Spleen (tissue), 11 donors: ENCODE results near the gene TSPAN9. TPM values are rescaled to one million over a fixed set of nuclear protein-coding genes. Genes with fewer than 3 reads are reported as not detected.

ENCODE experiments used
- DNase-seq: peaks from one replicate; pipeline ENCODE4 v3.0.0-alpha.2; 2020
- H3K27ac ChIP-seq, 8 donors: fragments of 200-600 bp; sonication (generic) in 7 of 8; 1 replicate in 4 of 8; 2 replicates in 4 of 8; pipeline versions ENCODE4 v1.5.0 to v1.8.0; 2016 to 2021; ENCODE audit warnings: inconsistent platforms in 4 of 8, mild to moderate bottlenecking in 4 of 8, moderate library complexity in 1 of 8
- H3K27me3 ChIP-seq, 7 donors: fragments of 200-600 bp; sonication (generic) in 6 of 7; replicated peaks in 1 of 7; 1 replicate in 4 of 7; 2 replicates in 3 of 7; pipeline versions ENCODE4 v1.5.0 to v1.8.0; 2016 to 2021; ENCODE audit warnings: inconsistent platforms in 3 of 7, mild to moderate bottlenecking in 1 of 7
- H3K36me3 ChIP-seq, 6 donors: fragments of 200-600 bp; sonication (generic) in 5 of 6; 1 replicate in 4 of 6; 2 replicates in 2 of 6; pipeline versions ENCODE4 v1.5.0 to v1.8.0; 2016 to 2021; ENCODE audit warnings: inconsistent platforms in 2 of 6
- H3K4me1 ChIP-seq, 6 donors: fragments of 200-600 bp; sonication (generic) in 5 of 6; 1 replicate in 3 of 6; 2 replicates in 3 of 6; pipeline versions ENCODE4 v1.5.0 to v1.8.0; 2016 to 2021; ENCODE audit warnings: inconsistent platforms in 3 of 6
- H3K4me3 ChIP-seq, 8 donors: fragments of 200-600 bp; sonication (generic) in 7 of 8; 1 replicate in 4 of 8; 2 replicates in 4 of 8; pipeline versions ENCODE4 v1.5.0 to v1.8.0; 2016 to 2021; ENCODE audit warnings: inconsistent platforms in 4 of 8, mild to moderate bottlenecking in 4 of 8, moderate library complexity in 2 of 8
- H3K9me3 ChIP-seq, 8 donors: fragments of 200-600 bp; sonication (generic) in 7 of 8; 1 replicate in 4 of 8; 2 replicates in 4 of 8; pipeline versions ENCODE4 v1.5.0 to v1.8.0; 2016 to 2021; ENCODE audit warnings: inconsistent platforms in 4 of 8
- CTCF ChIP-seq, 11 experiments: fragments of 200-600 bp in 7 of 11; fragments of 450-650 bp in 4 of 11; sonication (generic) in 4 of 11; IDR thresholded peaks in 8 of 11; conservative IDR thresholded peaks in 3 of 11; 1 replicate in 7 of 11; 2 replicates in 4 of 11; pipeline versions ENCODE4 v1.4.0 to v1.8.0; 2016 to 2021; ENCODE audit warnings: antibody characterized with exemption in 11 of 11, inconsistent platforms in 4 of 11, mild to moderate bottlenecking in 1 of 11
- POLR2A ChIP-seq, 3 donors: fragments of 450-650 bp; IDR thresholded peaks; one replicate each; pipeline ENCODE4 v1.5.1; 2017; ENCODE audit warnings: antibody characterized with exemption in 3 of 3, mild to moderate bottlenecking in 1 of 3
- POLR2AphosphoS5 ChIP-seq, 3 donors: sonication (generic); formaldehyde crosslinking; IDR thresholded peaks; one replicate each; pipeline ENCODE4 v1.5.1; 2017; ENCODE audit warnings: antibody characterized with exemption in 3 of 3
- WGBS, 5 donors: extraction: QIAGEN DNeasy Blood & Tissue Kit in 3 of 5; methylation state at CpG; one replicate each; pipeline versions ENCODE4 v1.1.5 to v1.1.7; 2013 to 2018; 5-methylcytosine and 5-hydroxymethylcytosine counted together
- intact Hi-C: fragments of 100-400 bp; cut with DNase I; formaldehyde crosslinking; loops from one replicate; pipeline ENCODE4 v1.15.0; 2023; ENCODE audit warnings: low total_unique reads
- polyA plus RNA-seq, 3 donors: library from polyadenylated mRNA; stranded (reverse); fragments of 200-250 nt; gene quantifications; one replicate each; pipeline ENCODE4 v1.2.1, GENCODE V29; 2013
- total RNA-seq, 7 donors: library from RNA; depleted of rRNA in 3 of 7; stranded (reverse); fragments of >200 nt in 3 of 7; fragmentation: NEBNext Ultra II Directional in 4 of 7; extraction: Animal tissue kit (Norgen Biotek cat#: 25700) in 4 of 7; gene quantifications; one replicate each; pipeline versions ENCODE4 v1.1.0 to v1.2.1, GENCODE V29; 2016 to 2021
- donor health status: healthy with polysubstance abuse.
- donor health status: DM: no; HTN: no; CAD: no; lungs with moderate emphysema.
- donor health status: DM: no; HTN: no; CAD: no.
- donor health status: Bipolar disorder and iron deficiency.
- donor health status: healthy.
- donor health status: DM: no; HTN: no; CAD: no.
- donor health status: DM: yes; HTN: yes; CAD: no.

The TSPAN9 gene
- total and polyA plus RNA-seq, 10 donors: 3.6 to 51.1 (median 32.4) TPM

GRCh38 chr12:3150931-3151835 lies 74.0 kb downstream of the TSPAN9 start:
- Histone ChIP-seq H3K9me3 (no peaks in the 10 kb centered on the region), H3K4me1 (peaks cover 20 to 77% (median 46%) of the 10 kb centered on the region in 6 donors), H3K4me3 (no peak overlapping the region), H3K36me3 (no peaks in the 10 kb centered on the region), H3K27ac (peak overlapping the region in 2 of 8 donors; percentile 4 to 53), H3K27me3 (peaks cover 0 to 30% (median 0%) of the 10 kb centered on the region in 7 donors)
- intact Hi-C loops: no loop called here
- peak; percentile 42 for DNase-seq
- WGBS, 5 donors: 44 to 58% (median 46%) methylated on average over 17 to 19 of the region's 19 CpGs
- TF ChIP-seq POLR2AphosphoS5 (IDR thresholded peaks at IDR 0.05): no peak
- TF ChIP-seq POLR2A (IDR thresholded peaks at IDR 0.05): no peak
- no peak for TF ChIP-seq CTCF (IDR thresholded peaks at IDR 0.05 in 8 of 11, conservative IDR thresholded peaks at IDR 0.05 in 3 of 11)

DNA sequence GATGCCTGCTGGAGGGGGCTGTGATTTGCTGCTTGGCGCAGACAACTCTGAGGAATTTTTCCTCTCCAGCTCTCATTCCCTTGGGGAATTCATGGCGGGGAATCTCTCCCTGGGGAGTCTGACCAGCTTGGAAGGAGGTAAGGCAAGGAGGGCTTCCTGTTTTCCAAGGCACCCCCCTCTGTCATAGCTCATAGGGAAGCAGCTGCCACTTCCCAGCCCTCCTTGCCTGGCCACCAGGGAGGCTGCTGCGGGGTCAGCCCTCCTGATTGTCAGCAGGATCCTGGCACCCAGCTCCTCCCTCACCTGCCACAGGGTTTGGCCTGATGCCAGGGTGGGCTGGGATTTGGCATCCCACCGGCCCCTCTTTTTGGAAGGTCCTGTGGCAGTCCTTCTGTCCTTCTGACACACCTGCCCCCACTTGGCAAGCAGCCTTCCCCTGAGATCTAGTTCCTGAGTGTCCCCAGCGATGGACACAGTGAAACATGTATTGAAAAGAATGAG lies 74.9 kb downstream of the TSPAN9 start:
- DNase-seq: peak; percentile 70
- no peaks in the 10 kb centered on the region for H3K9me3 ChIP-seq
- H3K36me3 ChIP-seq: no peaks in the 10 kb centered on the region
- H3K27me3 ChIP-seq: peaks cover 0 to 27% (median 0%) of the 10 kb centered on the region in 7 donors
- TF ChIP-seq CTCF (IDR thresholded peaks at IDR 0.05 in 8 of 11, conservative IDR thresholded peaks at IDR 0.05 in 3 of 11) (no peak), POLR2AphosphoS5 (IDR thresholded peaks at IDR 0.05) (no peak), POLR2A (IDR thresholded peaks at IDR 0.05) (no peak)
- intact Hi-C loops: no loop called here
- H3K4me1 ChIP-seq: peaks cover 20 to 77% (median 47%) of the 10 kb centered on the region in 6 donors
- H3K27ac ChIP-seq: peak overlapping the region in 5 of 8 donors; percentile 4 to 53 (median 21)
- no peak overlapping the region for H3K4me3 ChIP-seq
- 52 to 70% (median 58%) methylated on average over 4 to 5 of the region's 5 CpGs for WGBS, 5 donors

DNA sequence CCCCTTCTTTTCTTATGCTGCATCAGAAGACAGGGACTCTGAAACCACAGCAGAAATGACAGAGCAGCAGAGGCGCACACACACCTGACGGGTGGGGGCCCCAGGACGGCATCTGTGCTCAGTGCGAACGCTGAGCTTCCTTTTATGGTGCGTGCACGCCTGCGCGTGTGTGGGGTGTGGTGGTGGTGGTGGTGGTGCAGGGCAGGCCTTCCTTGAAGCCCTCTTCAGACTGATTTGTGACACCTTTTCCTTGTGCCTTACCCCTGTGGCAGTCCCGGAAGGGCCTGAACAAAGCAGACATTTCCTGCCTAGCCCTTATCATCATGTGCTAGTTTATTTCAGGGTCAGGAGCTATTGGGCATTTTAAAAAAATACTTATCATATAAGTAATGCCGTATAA lies 75.7 kb downstream of the TSPAN9 start:
- DNase-seq: peak; percentile 80
- peaks cover 0 to 22% (median 0%) of the 10 kb centered on the region in 7 donors for H3K27me3 ChIP-seq
- H3K36me3 ChIP-seq: no peaks in the 10 kb centered on the region
- H3K27ac ChIP-seq: peak overlapping the region in 3 of 8 donors; percentile 4 to 53 (median 26)
- H3K9me3 ChIP-seq: no peaks in the 10 kb centered on the region
- no peak for TF ChIP-seq CTCF (IDR thresholded peaks at IDR 0.05 in 8 of 11, conservative IDR thresholded peaks at IDR 0.05 in 3 of 11)
- TF ChIP-seq POLR2AphosphoS5 (IDR thresholded peaks at IDR 0.05): peak; percentile 23 to 66 (median 62)
- no peak for TF ChIP-seq POLR2A (IDR thresholded peaks at IDR 0.05)
- WGBS, 5 donors: 10 to 32% (median 17%) methylated on average over 7 to 11 of the region's 11 CpGs
- H3K4me1 ChIP-seq: peaks cover 20 to 77% (median 47%) of the 10 kb centered on the region in 6 donors
- no peak overlapping the region for H3K4me3 ChIP-seq
- intact Hi-C loops: no loop called here

DNA sequence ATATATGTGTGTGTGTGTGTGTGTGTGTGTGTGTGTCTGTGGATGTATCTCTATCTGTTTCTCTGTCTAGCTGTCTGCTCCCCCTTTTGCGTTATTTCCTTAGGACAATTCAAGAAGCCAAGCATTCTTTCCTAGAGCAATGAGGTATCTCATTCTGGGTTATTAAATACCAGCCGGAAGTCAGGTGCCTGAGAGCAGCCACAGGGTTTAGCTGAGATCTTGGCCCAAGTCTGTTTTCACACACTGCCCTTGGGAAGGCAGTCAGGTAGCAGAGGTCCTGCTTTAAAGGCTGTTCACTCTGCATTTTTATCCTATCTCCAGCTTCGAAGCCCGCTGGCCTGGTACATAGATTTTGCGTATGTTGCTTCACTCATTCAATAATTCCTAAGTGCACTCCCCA lies 76.8 kb downstream of the TSPAN9 start:
- WGBS, 5 donors: 81 to 90% (median 88%) methylated on average over 5 of the region's 5 CpGs
- peak; percentile 30 for DNase-seq
- peak overlapping the region in 2 of 8 donors; percentile 1 to 37 for H3K27ac ChIP-seq
- H3K4me1 ChIP-seq: peaks cover 18 to 66% (median 42%) of the 10 kb centered on the region in 6 donors
- H3K36me3 ChIP-seq: no peaks in the 10 kb centered on the region
- H3K27me3 ChIP-seq: peaks cover 0 to 15% (median 0%) of the 10 kb centered on the region in 7 donors
- TF ChIP-seq POLR2AphosphoS5 (IDR thresholded peaks at IDR 0.05): no peak
- no peak for TF ChIP-seq CTCF (IDR thresholded peaks at IDR 0.05 in 8 of 11, conservative IDR thresholded peaks at IDR 0.05 in 3 of 11)
- TF ChIP-seq POLR2A (IDR thresholded peaks at IDR 0.05): no peak
- intact Hi-C loops: no loop called here
- no peak overlapping the region for H3K4me3 ChIP-seq
- no peaks in the 10 kb centered on the region for H3K9me3 ChIP-seq
